ES-I3 (cell line): ENCODE data around the gene OVOL1.

Experiments
- H3K36me3 ChIP-seq: 2 replicates; pipeline ENCODE4 v1.6.1; 2013; ENCODE audit warnings: mild to moderate bottlenecking, low read length, control low read depth, moderate library complexity; ENCODE audit not compliant: insufficient read depth
- H3K4me1 ChIP-seq: 2 replicates; pipeline ENCODE4 v1.6.1; 2013; ENCODE audit warnings: mild to moderate bottlenecking, control low read depth, low read length; ENCODE audit not compliant: insufficient read depth
- H3K9ac ChIP-seq: 2 replicates; pipeline ENCODE4 v1.6.1; 2013; ENCODE audit warnings: low read depth, mild to moderate bottlenecking, low read length, moderate library complexity
- H3K9me3 ChIP-seq: 2 replicates; pipeline ENCODE4 v1.6.1; 2013; ENCODE audit warnings: mild to moderate bottlenecking, low read length, moderate library complexity; ENCODE audit not compliant: control insufficient read depth, insufficient read depth

The OVOL1 gene

DNA sequence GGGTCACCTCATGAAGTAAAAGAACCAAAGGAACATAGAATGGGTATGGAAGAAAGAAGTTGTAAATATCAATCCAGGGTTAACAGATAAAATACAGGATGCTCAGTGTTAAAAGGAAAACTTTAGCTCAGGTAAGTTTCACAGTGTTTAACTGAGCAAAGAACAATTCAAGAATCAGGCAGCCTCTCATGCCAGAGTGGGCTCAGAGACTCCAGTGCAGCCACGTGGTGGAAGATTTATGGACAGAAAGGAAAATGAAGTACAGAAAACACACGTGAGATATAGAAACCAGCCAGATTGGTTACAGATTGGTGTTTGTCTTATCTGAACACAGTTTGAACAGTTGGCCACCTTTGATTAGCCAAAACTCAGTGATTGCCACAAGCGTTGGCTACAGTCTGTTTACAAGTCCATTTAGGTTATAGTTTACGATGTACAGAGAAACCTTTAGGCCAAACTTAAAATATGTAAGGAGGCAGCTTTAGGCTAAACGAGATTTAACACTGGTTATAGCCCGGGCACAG lies 15.2 kb upstream of the OVOL1 start:
- Histone ChIP-seq H3K4me1 (no peaks in the 10 kb centered on the region), H3K9me3 (no peaks in the 10 kb centered on the region), H3K9ac (no peak overlapping the region), H3K36me3 (no peaks in the 10 kb centered on the region)

GRCh38 chr11:65773784-65774411 lies 13.0 kb upstream of the OVOL1 start:
- Histone ChIP-seq H3K9ac (no peak overlapping the region), H3K36me3 (no peaks in the 10 kb centered on the region; the same call in 1 of the 2 replicates), H3K4me1 (no peaks in the 10 kb centered on the region), H3K9me3 (no peaks in the 10 kb centered on the region)

DNA sequence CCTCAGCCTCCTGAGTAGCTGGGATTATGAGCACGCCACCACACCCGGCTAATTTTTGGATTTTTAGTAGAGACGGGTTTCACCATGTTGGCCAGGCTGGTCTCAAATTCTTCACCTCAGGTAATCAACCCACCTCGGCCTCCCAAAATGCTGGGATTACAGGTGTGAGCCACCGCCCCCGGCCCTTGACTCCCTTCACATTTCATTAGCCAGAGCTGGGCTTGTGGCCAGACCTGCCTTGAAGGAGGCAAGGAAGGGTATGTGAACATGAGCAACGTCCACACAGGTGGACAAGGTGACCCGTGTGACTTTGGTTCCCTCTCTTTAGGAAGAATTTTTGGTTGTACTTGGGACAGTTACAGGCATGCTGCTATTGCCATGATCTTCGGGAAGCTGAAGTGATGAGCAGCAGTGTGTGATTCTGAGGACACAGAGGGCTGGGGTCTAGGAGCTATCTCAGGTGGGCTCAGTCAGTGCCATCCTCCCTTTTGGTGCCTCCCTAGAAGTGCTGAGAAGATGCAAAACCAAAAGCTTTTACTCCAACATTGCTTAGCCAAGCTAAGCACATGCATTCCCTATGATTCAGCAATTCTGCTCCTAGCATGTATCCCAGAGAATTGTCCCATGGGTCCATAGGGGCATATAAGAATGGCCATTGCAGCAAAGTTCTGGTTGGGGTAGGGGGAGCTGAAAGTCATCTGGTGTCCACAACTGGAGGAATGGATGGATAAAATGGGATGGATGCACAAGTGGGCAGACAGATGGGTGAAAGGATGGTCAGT lies 12.1 kb upstream of the OVOL1 start:
- Histone ChIP-seq H3K9ac (no peak overlapping the region), H3K36me3 (no peaks in the 10 kb centered on the region; the same call in 1 of the 2 replicates), H3K9me3 (no peaks in the 10 kb centered on the region), H3K4me1 (no peaks in the 10 kb centered on the region)

DNA sequence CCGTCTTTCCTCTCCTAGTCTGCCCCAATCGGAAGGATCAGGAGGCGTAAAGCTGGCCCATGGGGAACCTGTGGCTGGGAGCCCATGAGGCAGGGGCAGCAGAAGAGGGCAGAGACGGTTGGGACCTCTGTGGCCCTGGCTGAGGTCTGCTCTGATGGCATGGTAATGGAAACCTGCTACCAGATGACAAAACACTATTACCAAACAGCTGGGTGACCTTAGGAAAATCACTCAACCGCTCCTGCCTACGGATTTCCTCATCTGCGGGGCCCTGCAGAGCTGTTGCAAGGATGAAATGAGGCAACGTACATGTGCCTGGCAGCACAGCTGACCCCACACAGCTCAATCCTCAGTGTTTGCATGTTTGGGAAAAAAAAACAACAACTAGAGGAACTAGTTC lies 10.7 kb upstream of the OVOL1 start:
- Histone ChIP-seq H3K36me3 (no peaks in the 10 kb centered on the region; the same call in 1 of the 2 replicates), H3K9me3 (no peaks in the 10 kb centered on the region), H3K9ac (no peak overlapping the region), H3K4me1 (no peaks in the 10 kb centered on the region)

- Histone ChIP-seq H3K36me3 (no peaks in the 10 kb centered on the region; the same call in 1 of the 2 replicates), H3K9me3 (no peaks in the 10 kb centered on the region), H3K4me1 (no peaks in the 10 kb centered on the region), H3K9ac (no peak overlapping the region)
Observed at GRCh38 chr11:65776710-65777141, 10.1 kb upstream of the OVOL1 start.

- H3K36me3 ChIP-seq: no peaks in the 10 kb centered on the region; the same call in 1 of the 2 replicates
- no peak overlapping the region for H3K9ac ChIP-seq
- H3K9me3 ChIP-seq: no peaks in the 10 kb centered on the region
- no peaks in the 10 kb centered on the region for H3K4me1 ChIP-seq
Observed at GRCh38 chr11:65777241-65777640, 9.6 kb upstream of the OVOL1 start.

DNA sequence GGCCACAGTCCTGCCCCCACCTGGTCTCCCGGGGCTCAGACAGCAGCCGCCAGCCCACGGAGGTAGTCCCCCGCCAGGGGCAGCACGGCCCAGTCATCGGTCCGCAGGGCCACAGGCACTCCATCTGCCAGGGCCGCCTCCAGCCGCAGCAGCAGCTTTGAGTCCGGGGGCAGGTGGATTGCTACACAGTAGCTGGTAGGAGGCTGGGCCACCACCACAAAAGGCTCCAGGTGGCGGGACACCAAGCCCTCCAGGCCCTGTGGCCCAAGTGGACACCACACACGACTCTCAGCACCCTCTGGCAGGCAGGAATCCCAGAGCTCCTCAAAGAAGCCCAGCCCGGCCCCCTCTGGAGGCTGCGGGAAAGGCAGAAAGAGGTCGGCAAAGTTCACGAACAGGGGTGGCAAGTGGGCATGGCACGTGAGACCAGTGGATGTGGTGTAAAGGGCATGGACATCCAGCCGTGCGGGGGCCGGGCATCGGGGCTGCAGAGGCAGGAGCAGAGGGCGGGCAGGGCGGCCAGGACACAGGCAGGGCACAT lies 9.0 kb upstream of the OVOL1 start:
- no peaks in the 10 kb centered on the region; the same call in 1 of the 2 replicates for H3K36me3 ChIP-seq
- no peaks in the 10 kb centered on the region for H3K4me1 ChIP-seq
- no peak overlapping the region for H3K9ac ChIP-seq
- no peaks in the 10 kb centered on the region for H3K9me3 ChIP-seq

DNA sequence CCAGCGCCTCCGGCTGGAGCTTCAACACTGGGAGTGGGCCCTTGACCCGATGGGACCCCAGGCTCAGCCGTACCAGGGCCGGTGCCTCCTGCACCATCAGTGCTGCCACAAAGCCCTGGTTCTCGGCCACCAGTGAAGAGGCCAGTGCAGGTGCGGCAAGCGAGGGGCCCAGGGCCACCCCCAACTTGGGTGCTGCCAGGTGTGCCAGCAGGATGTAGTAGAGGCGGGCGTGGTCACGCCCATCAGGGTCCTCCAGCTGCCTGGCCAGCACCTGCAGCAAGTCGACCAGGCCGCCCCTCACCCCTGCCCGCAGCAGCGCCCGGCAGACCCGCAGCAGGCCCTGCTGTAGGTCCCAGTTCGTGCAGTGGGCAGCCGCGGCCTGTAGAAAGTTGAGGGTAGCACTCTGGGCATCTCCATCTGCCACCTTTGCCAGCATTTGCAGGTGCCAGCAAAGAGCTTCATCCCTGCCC lies 8.4 kb upstream of the OVOL1 start:
- H3K9me3 ChIP-seq: no peaks in the 10 kb centered on the region
- H3K36me3 ChIP-seq: no peaks in the 10 kb centered on the region; the same call in 1 of the 2 replicates
- H3K4me1 ChIP-seq: no peaks in the 10 kb centered on the region
- H3K9ac ChIP-seq: no peak overlapping the region

DNA sequence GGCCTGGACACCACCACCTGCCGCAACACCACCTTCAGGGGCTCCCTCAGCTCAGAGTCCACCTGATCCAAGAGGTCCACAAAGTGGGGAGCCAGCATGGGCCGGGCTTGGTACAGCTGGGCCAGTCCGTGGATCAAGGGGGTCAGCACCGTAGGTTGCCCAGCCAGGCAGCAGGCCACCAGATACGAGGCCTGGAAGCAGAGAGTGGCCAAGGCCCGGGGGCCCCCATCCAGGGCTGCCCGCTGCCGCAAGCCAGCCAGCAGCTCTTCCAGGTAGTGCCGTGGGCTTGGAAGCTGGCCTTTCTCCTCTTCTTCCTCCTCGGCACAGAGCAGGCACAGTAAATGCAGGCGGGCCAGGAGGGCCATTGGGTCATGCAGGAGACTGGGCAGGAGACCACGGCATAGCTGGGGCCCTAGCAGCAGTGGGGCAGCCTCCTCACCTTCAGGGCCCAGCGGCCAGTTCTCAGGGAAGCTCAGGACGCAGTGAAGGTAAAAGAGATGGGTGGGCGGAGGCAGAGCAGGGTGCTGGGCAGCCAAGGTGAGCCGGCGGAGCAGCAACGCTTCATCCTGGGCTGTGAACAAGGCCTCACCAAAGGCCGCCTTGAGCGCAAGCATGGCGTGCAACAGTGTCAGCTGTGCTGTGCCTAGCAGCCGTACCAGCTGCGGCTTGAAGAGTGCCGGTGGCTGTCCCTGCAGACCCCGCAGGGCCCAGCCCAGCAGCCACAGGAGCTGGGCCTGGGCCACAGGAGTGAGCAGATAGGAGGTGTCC lies 7.8 kb upstream of the OVOL1 start:
- no peaks in the 10 kb centered on the region; the same call in 1 of the 2 replicates for H3K36me3 ChIP-seq
- peaks cover 1% of the 10 kb centered on the region; the same call in 1 of the 2 replicates for H3K4me1 ChIP-seq
- H3K9me3 ChIP-seq: no peaks in the 10 kb centered on the region
- no peak overlapping the region for H3K9ac ChIP-seq

DNA sequence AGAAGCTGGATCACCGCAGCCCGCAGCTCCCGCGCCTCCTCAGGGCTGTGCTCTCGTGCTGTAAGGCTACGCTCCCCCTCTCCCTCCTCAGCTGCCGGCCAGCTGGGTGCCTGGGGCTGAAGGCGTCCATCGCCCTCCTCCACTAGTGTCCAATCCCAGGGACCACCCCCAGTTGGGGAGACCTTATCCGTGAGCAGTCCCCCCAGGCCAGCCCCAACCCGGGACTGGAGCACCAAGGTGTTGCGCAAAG lies 7.3 kb upstream of the OVOL1 start:
- H3K9ac ChIP-seq: peak overlapping the region; percentile 85; the same call in 1 of the 2 replicates
- no peaks in the 10 kb centered on the region; the same call in 1 of the 2 replicates for H3K36me3 ChIP-seq
- H3K4me1 ChIP-seq: peaks cover 4% of the 10 kb centered on the region; the same call in 1 of the 2 replicates
- no peaks in the 10 kb centered on the region for H3K9me3 ChIP-seq

- H3K9ac ChIP-seq: peak overlapping the region; percentile 85
- H3K4me1 ChIP-seq: peaks cover 4% of the 10 kb centered on the region; the same call in 1 of the 2 replicates
- no peaks in the 10 kb centered on the region; the same call in 1 of the 2 replicates for H3K36me3 ChIP-seq
- no peaks in the 10 kb centered on the region for H3K9me3 ChIP-seq
Observed at GRCh38 chr11:65779919-65780769, 6.7 kb upstream of the OVOL1 start.

DNA sequence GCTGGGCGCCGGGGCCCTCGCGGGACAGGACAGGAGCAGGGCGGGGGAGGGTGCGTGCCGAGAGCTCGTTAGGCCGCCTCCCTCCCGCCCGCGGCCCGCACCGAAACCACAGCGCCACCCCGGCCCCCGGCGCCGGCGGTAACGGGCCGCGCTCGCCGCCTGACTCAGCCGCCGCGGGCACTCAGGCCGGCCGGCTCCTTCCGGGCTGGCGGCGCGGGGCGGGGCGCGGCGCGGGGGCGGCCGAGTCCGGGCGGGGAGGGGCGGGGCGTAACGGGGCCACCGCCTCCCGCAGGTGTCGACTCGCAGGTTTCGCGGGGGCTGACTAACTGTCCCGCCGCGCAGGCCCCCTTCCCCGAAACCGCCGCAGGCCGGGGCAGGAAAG lies 6.1 kb upstream of the OVOL1 start, which contains the start of gene AP5B1:
TSS of gene AP5B1 (minus strand) at position 207 of the 382 bp plus-strand sequence. CDS start 385 bp downstream, outside the sequence.
- Histone ChIP-seq H3K9me3 (no peaks in the 10 kb centered on the region), H3K36me3 (no peaks in the 10 kb centered on the region; the same call in 1 of the 2 replicates), H3K4me1 (peaks cover 4% of the 10 kb centered on the region; the same call in 1 of the 2 replicates), H3K9ac (peak within 1 kb of the TSS; percentile 85)
